B cell (primary cell): ENCODE measurements around the gene F13A1.

Experiments
- CTCF ChIP-seq: fragments of 200-600 bp; IDR thresholded peaks from one replicate; pipeline ENCODE4 v1.8.0; 2022; ENCODE audit warnings: antibody characterized with exemption, mild to moderate bottlenecking
- EZH2 ChIP-seq: IDR thresholded peaks from 2 replicates; pipeline ENCODE4 v1.6.1; 2012; ENCODE audit warnings: borderline replicate concordance, low read depth, mild to moderate bottlenecking, moderate library complexity, low read length; ENCODE audit not compliant: insufficient read depth, poor library complexity, severe bottlenecking

DNA sequence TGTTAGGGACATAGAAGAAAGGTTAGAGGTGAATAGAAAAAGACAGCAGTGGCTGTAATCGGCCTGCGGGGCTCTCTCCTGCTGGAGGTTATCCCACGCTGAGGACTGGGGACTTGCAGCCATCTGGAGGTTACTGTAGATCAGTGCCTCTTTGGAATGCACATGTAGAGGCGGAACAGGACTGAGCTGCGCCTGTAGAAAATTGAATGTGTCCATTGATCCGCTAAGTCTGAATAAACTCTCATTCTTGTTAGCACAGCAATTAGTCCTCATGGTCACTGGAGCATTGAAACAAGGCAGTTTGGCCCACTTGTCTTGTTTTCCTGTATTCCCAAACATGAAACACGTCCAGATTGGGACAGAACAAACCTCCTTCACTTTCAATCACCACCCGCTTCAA, 46.3 kb upstream of the F13A1 start:
- TF ChIP-seq EZH2 (no peak), CTCF (no peak)
